Heart left ventricle (tissue), 16 donors: Measurements from ENCODE around the gene ZC3H10. TPM values are rescaled to one million over a fixed set of nuclear protein-coding genes. Genes with fewer than 3 reads are reported as not detected.
A peak's percentile ranks its signal among the peaks of the same experiment; 100 is the strongest.

Experiments used
- ATAC-seq, 4 donors: fragments of 200-7000 bp; cut with Tn5 transposase; one replicate each; pipeline ENCODE4 v1.9.1; 2020 to 2022; ENCODE audit warnings: moderate library complexity in 4 of 4, mild to moderate bottlenecking in 3 of 4, moderate number of reproducible peaks in 1 of 4
- DNase-seq, 5 donors: peaks; one replicate each; pipeline ENCODE4 v3.0.0-alpha.2; 2020
- H3K27ac ChIP-seq, 12 donors: fragments of 200-600 bp; sonication (generic) in 4 of 12; one replicate each; pipeline versions ENCODE4 v1.5.0 to v1.8.0; 2016 to 2022; ENCODE audit warnings: mild to moderate bottlenecking in 2 of 12
- H3K27me3 ChIP-seq, 9 donors: fragments of 200-600 bp; sonication (generic) in 2 of 9; one replicate each; pipeline versions ENCODE4 v1.5.1 to v1.8.0; 2016 to 2022; ENCODE audit warnings: mild to moderate bottlenecking in 3 of 9
- H3K36me3 ChIP-seq, 9 donors: fragments of 200-600 bp; sonication (generic) in 2 of 9; one replicate each; pipeline versions ENCODE4 v1.5.0 to v1.8.0; 2018 to 2022; ENCODE audit warnings: mild to moderate bottlenecking in 2 of 9
- H3K4me1 ChIP-seq, 12 donors: fragments of 200-600 bp; sonication (generic) in 4 of 12; one replicate each; pipeline versions ENCODE4 v1.5.0 to v1.8.0; 2016 to 2022; ENCODE audit warnings: mild to moderate bottlenecking in 3 of 12
- H3K4me3 ChIP-seq, 12 donors: fragments of 200-600 bp; sonication (generic) in 4 of 12; one replicate each; pipeline versions ENCODE4 v1.5.0 to v1.8.0; 2017 to 2022; ENCODE audit warnings: mild to moderate bottlenecking in 9 of 12, moderate library complexity in 4 of 12
- H3K9me3 ChIP-seq, 12 donors: fragments of 200-600 bp; sonication (generic) in 4 of 12; one replicate each; pipeline versions ENCODE4 v1.5.0 to v1.8.0; 2016 to 2022; ENCODE audit warnings: mild to moderate bottlenecking in 1 of 12
- CTCF ChIP-seq, 12 donors: fragments of 200-600 bp; sonication (generic) in 4 of 12; IDR thresholded peaks; one replicate each; pipeline versions ENCODE4 v1.5.0 to v1.8.0; 2018 to 2022; ENCODE audit warnings: antibody characterized with exemption in 12 of 12, mild to moderate bottlenecking in 5 of 12
- POLR2A ChIP-seq, 2 donors: fragments of 450-650 bp; IDR thresholded peaks; one replicate each; pipeline ENCODE4 v1.6.1; 2017; ENCODE audit warnings: antibody characterized with exemption in 2 of 2, mild to moderate bottlenecking in 2 of 2, moderate library complexity in 2 of 2
- WGBS, 4 donors: extraction: QIAGEN DNeasy Blood & Tissue Kit in 2 of 4; methylation state at CpG; one replicate each; pipeline versions ENCODE4 v1.1.5 to v1.1.7; 2013 to 2018; 5-methylcytosine and 5-hydroxymethylcytosine counted together
- intact Hi-C, 10 donors: fragments of 100-400 bp; cut with DNase I; formaldehyde crosslinking; loops; one replicate each; pipeline versions ENCODE4 v1.11.1 to v1.14.2; 2022
- polyA plus RNA-seq, 2 donors: library from polyadenylated mRNA; stranded (reverse); fragments of 200-250 nt; gene quantifications; one replicate each; pipeline ENCODE4 v1.2.3, GENCODE V29; 2013
- total RNA-seq, 9 donors: library from RNA; depleted of rRNA in 2 of 9; stranded (reverse); fragments of >200 nt in 2 of 9; fragmentation: NEBNext Ultra II Directional in 3 of 9; extraction: Animal tissue kit (Norgen Biotek cat#: 25700) in 3 of 9; gene quantifications; one replicate each; pipeline versions ENCODE4 v1.1.0 to v1.2.4, GENCODE V29; 2016 to 2023
- donor health status: ischemic (EF 13 %, LVEDD 7.1; RV severe dilation, severe dysfunction).
- donor health status: healthy with polysubstance abuse.
- donor health status: DM: no; HTN: yes; CAD: no.
- donor health status: DM: no; HTN: no; CAD: no.
- donor health status: ischemic (EF 25% LVEDD 6.9; RV normal size, moderate dysfunction).
- donor health status: ischemic (EF 25% LVEDD 5.7; RV mildly dilated, moderate dysfunction).
- donor health status: healthy.
- donor health status: DM: yes; HTN: yes; CAD: no.
- donor health status: ischemic (EF 35%, LVEDD 5.7; RV mildly dilated, moderate dysfunction).
- donor health status: nonischemic (EF 11% LVEDD 7.7; RV severe dilation, severe dysfunction).
- donor health status: DM: yes; HTN: yes; CAD: no.
- donor health status: PGD.
- donor health status: ischemic (EF 29% LVEDD 5.4; RV normal size, mild dysfunction).
- donor health status: nonischemic (EF 23%, LVEDD 6.1; RV moderate dilation, normal function).

The ZC3H10 gene
- total and polyA plus RNA-seq, 11 donors: 2.7 to 6.4 (median 4.3) TPM

DNA sequence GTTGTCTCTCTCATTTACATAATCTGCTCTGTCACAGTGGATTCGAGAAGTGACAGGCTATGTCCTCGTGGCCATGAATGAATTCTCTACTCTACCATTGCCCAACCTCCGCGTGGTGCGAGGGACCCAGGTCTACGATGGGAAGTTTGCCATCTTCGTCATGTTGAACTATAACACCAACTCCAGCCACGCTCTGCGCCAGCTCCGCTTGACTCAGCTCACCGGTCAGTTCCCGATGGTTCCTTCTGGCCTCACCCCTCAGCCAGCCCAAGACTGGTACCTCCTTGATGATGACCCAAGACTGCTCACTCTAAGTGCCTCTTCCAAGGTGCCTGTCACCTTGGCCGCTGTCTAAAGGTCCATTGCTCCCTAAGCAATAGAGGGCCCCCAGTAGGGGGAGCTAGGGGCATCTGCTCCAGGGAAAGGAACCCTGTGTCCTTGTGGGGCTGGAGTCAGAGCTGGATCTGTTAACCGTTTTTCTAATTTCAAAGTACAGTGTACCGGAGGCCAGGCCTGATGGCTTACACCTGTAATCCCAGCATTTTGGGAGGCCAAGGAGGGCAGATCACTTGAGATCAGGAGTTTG lies 33.0 kb upstream of the ZC3H10 start:
- TF ChIP-seq CTCF (IDR thresholded peaks at IDR 0.05) (peak in 5 of 12 donors; percentile 17 to 28 (median 21)), POLR2A (IDR thresholded peaks at IDR 0.05) (no peak)
- no peaks in the 10 kb centered on the region for H3K9me3 ChIP-seq
- ATAC-seq (no peak), DNase-seq (no peak)
- intact Hi-C loops: no loop called here
- no peaks in the 10 kb centered on the region for H3K36me3 ChIP-seq
- H3K27me3 ChIP-seq: peaks cover 0 to 12% (median 9%) of the 10 kb centered on the region in 9 donors
- H3K4me3 ChIP-seq: no peak overlapping the region
- WGBS, 4 donors: 82 to 88% (median 85%) methylated on average over 15 of the region's 15 CpGs
- no peak overlapping the region for H3K27ac ChIP-seq
- H3K4me1 ChIP-seq: peaks cover 0 to 25% (median 6%) of the 10 kb centered on the region in 12 donors

DNA sequence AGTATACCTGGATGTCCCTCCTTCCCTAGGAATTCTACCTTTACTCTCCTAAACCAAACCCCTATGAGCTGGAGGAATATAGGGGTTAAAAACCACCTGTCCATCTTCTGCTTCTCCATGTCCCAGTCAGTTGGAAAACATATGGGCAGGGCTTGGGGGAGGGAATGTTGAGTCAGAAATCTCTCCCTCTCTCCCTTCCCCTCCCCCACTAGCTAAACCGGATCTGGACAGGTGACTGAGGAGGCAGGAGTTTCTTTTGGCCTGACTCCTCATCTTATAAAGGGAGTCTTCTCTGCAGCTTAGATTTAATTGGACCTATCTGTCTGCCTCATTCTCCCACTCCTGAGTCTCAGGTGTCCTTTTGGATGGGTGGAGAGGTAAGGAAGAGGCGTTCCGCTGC lies 32.0 kb upstream of the ZC3H10 start:
- no peak for TF ChIP-seq POLR2A (IDR thresholded peaks at IDR 0.05)
- Histone ChIP-seq H3K9me3 (no peaks in the 10 kb centered on the region), H3K4me3 (no peak overlapping the region), H3K4me1 (peaks cover 0 to 18% (median 1%) of the 10 kb centered on the region in 12 donors), H3K27me3 (peaks cover 0 to 1% (median 0%) of the 10 kb centered on the region in 9 donors), H3K36me3 (no peaks in the 10 kb centered on the region), H3K27ac (no peak overlapping the region)
- DNase-seq (no peak), ATAC-seq (no peak)
- WGBS, 4 donors: 83 to 90% (median 87%) methylated on average over 3 of the region's 3 CpGs
- intact Hi-C loops: no loop called here

DNA sequence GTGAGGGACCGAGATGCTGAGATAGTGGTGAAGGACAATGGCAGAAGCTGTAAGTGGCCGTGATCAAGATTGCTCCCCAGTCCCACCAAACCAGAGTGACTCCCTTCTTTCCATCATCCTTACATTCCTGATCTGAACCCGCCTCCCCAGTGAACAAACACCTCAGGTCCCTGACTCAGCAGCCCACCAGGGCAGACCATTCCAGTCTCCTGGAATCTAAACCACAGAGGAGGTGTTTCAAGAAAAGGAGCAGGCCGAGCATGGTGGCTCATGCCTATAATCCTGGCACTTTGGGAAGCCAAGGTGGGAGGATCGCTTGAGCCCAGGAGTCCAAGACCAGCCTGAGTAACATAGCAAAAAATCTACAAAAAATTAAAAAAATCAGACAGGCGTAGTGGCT lies 31.5 kb upstream of the ZC3H10 start:
- H3K36me3 ChIP-seq: no peaks in the 10 kb centered on the region
- peaks cover 0 to 13% (median 1%) of the 10 kb centered on the region in 12 donors for H3K4me1 ChIP-seq
- no peak for TF ChIP-seq CTCF (IDR thresholded peaks at IDR 0.05)
- DNase-seq (no peak), ATAC-seq (no peak)
- 74 to 89% (median 78%) methylated on average over 6 of the region's 6 CpGs for WGBS, 4 donors
- H3K4me3 ChIP-seq: no peak overlapping the region
- peak overlapping the region in 3 of 12 donors; percentile 57 to 72 (median 69) for H3K27ac ChIP-seq
- H3K9me3 ChIP-seq: no peaks in the 10 kb centered on the region
- no peaks in the 10 kb centered on the region for H3K27me3 ChIP-seq
- intact Hi-C loops: no loop called here

- 26 to 54% (median 49%) methylated on average over 6 of the region's 6 CpGs for WGBS, 4 donors
- H3K9me3 ChIP-seq: no peaks in the 10 kb centered on the region
- H3K36me3 ChIP-seq: no peaks in the 10 kb centered on the region
- H3K4me1 ChIP-seq: peaks cover 0 to 13% (median 1%) of the 10 kb centered on the region in 12 donors
- DNase-seq (peak; percentile 82 to 93 (median 83)), ATAC-seq (peak; percentile 93 to 97 (median 96))
- TF ChIP-seq POLR2A (IDR thresholded peaks at IDR 0.05) (no peak), CTCF (IDR thresholded peaks at IDR 0.05) (no peak)
- H3K4me3 ChIP-seq: no peak overlapping the region
- peak overlapping the region in 9 of 12 donors; percentile 41 to 72 (median 57) for H3K27ac ChIP-seq
- H3K27me3 ChIP-seq: no peaks in the 10 kb centered on the region
- intact Hi-C loops: no loop called here
Observed at GRCh38 chr12:56087220-56087619, 30.8 kb upstream of the ZC3H10 start.

DNA sequence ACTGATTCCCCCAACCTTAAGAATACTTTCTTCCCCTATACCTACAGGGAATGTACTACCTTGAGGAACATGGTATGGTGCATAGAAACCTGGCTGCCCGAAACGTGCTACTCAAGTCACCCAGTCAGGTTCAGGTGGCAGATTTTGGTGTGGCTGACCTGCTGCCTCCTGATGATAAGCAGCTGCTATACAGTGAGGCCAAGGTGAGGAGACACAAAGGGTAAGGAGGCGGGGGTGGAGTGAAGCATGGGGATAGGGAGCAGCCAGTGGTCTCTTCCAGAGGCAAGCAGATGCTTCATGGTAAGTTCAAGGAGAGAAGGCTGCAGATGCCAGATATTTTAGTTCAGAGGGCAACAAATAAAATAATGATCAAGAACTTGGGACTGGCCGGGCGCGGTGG lies 20.3 kb upstream of the ZC3H10 start:
- Histone ChIP-seq H3K36me3 (no peaks in the 10 kb centered on the region), H3K27me3 (peaks cover 0 to 5% (median 0%) of the 10 kb centered on the region in 9 donors), H3K4me3 (no peak overlapping the region), H3K27ac (no peak overlapping the region), H3K4me1 (peaks cover 0 to 8% (median 0%) of the 10 kb centered on the region in 12 donors), H3K9me3 (no peaks in the 10 kb centered on the region)
- no peak for DNase-seq
- TF ChIP-seq POLR2A (IDR thresholded peaks at IDR 0.05): no peak
- 84 to 93% (median 91%) methylated on average over 6 of the region's 6 CpGs for WGBS, 4 donors
- intact Hi-C loops: loop anchor here in 1 of 10 donors (5.0 kb wide), 1 partner anchor 50 kb away; no protein-coding TSS in a partner anchor
- no peak for ATAC-seq
